GM19035 (cell line): ENCODE measurements around the gene TGM6.

Source experiments
- ATAC-seq: cut with Tn5 transposase; IDR thresholded peaks from one replicate; pipeline ENCODE4 v1.9.1; 2021; ENCODE audit not compliant: unreplicated experiment

The TGM6 gene

DNA sequence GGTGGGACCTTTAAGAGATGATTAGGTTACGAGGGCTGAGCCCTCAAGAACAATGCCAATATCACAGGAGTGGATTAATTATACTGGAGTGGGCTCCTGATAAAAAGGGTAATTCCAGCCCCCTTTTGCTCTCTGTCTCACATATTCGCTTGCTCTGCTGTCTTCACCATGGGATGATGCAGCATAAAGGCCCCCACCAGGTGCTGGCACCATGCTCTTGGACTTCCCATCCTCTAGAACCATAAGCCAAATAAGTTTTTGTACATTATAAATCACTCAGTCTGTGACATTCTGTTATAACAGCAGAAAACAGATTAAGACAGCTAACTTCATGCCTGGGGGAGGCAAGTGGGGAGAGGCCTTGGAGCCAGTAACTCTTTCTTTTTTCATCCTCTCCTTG is 99.7 kb downstream of the TGM6 start:
- no peak for ATAC-seq
